Ectodermal cell (in vitro differentiated cells): ENCODE measurements around the gene SGMS1.

Experiments used
- H3K27ac ChIP-seq: 2 replicates; pipeline ENCODE4 v1.7.0; 2013; ENCODE audit warnings: mild to moderate bottlenecking, low read depth, low read length; ENCODE audit not compliant: insufficient read depth, poor library complexity, severe bottlenecking
- H3K27me3 ChIP-seq: 2 replicates; pipeline ENCODE4 v1.7.0; 2013; ENCODE audit warnings: mild to moderate bottlenecking, low read length; ENCODE audit not compliant: insufficient read depth, control insufficient read depth, poor library complexity, severe bottlenecking
- H3K36me3 ChIP-seq: one replicate; pipeline ENCODE4 v1.7.0; 2013; ENCODE audit warnings: low read length; ENCODE audit not compliant: control insufficient read depth, insufficient read depth
- H3K4me1 ChIP-seq: one replicate; pipeline ENCODE4 v1.7.0; 2013; ENCODE audit warnings: low read length; ENCODE audit not compliant: control insufficient read depth, insufficient read depth
- H3K4me3 ChIP-seq: 2 replicates; pipeline ENCODE4 v1.7.0; 2013; ENCODE audit warnings: low read depth, low read length, control low read depth; ENCODE audit not compliant: insufficient read depth
- H3K9me3 ChIP-seq: 2 replicates; pipeline ENCODE4 v1.7.0; 2013; ENCODE audit warnings: mild to moderate bottlenecking, low read length, moderate library complexity; ENCODE audit not compliant: control insufficient read depth
- WGBS, 2 experiments: methylation state at CpG; one replicate each; pipeline ENCODE4 v1.1.7; 2013; ENCODE audit warnings: missing lambda C conversion rate in 2 of 2; 5-methylcytosine and 5-hydroxymethylcytosine counted together

SGMS1 gene

DNA sequence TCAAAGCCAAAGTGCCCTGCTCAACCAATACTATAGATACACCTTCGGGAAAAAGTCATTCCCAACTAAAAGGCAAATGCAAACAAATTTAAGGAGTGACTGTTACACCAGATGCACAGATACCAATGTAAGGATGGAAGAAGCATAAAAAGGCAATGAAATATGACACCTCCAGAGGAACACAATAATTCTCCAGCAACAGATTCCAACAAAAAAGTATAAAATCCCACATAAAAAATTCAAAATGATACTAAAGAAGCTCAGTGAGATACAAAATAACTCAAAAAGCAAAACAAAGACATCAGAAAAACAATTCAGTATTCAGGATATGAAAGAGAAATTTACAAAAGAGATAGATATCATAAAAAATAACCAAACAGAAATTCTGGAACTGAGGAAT is 328.4 kb downstream of the SGMS1 start:
- Histone ChIP-seq H3K9me3 (no peaks in the 10 kb centered on the region), H3K27me3 (no peaks in the 10 kb centered on the region), H3K4me3 (no peak overlapping the region), H3K27ac (no peak overlapping the region), H3K36me3 (no peaks in the 10 kb centered on the region), H3K4me1 (no peaks in the 10 kb centered on the region)
- 86 to 100% methylated on average over 1 of the region's 1 CpG for WGBS, 2 experiments

DNA sequence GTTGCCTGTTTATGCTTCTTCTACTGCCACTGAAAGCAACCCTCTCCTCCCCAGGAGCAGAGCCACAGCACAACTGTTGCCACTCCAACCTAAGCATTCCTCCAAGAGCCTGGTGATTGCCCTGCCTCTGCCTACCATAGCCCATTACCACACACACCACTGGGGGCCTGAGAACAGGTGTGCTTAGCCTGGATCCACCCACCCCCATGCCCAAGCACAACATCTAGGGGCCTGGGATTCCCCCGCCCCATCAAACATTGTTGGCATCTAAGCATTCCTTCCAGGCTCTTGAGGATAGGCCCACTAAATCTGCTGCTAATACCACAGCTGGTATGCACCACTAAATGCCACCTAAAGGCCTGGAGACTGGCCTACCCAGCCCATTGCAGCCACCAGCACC is 329.2 kb downstream of the SGMS1 start:
- Histone ChIP-seq H3K27me3 (no peaks in the 10 kb centered on the region), H3K9me3 (no peaks in the 10 kb centered on the region), H3K4me1 (no peaks in the 10 kb centered on the region), H3K36me3 (no peaks in the 10 kb centered on the region), H3K27ac (no peak overlapping the region), H3K4me3 (no peak overlapping the region)
- WGBS, 2 experiments: 86 to 89% methylated on average over 1 of the region's 1 CpG

DNA sequence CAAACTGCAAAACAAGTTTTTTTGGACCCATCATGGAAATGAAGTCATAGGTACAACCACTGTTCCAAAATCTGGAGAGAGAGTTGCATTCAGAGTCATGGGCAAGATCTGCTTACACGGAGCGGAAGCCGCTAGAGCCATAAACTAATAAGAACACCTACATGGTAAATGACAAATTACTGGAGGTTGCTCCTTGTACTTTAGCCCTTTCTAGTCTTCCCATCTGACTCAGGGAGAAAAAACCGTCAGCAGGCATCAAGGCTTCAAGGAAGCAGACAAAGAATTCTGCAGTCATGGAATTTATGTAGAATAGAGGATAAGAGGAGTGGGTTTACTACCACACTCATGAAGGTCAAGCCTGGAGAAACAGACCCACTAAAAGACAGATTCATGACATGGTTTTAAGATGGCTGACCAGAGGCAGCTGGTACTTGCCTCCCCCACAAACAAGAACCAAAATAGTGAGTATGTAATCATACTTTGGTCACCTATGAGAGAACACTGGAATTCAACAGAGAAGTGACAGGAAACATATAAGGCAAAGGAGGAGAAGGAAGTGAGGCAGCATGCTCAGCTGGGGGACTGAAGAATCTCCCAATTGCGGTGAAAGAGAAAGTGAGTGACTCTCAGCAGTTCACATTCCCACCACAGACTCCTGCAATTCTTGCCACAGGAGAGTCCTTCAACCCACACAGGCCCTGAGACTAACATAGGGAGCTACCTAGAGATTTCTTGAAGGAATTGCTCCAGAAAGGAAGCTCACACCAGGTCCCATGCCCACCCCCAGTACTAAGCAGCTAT is 330.0 kb downstream of the SGMS1 start:
- Histone ChIP-seq H3K9me3 (no peaks in the 10 kb centered on the region), H3K4me3 (no peak overlapping the region), H3K27ac (no peak overlapping the region), H3K36me3 (no peaks in the 10 kb centered on the region), H3K4me1 (no peaks in the 10 kb centered on the region), H3K27me3 (no peaks in the 10 kb centered on the region)
- 89 to 99% methylated on average over 5 of the region's 5 CpGs for WGBS, 2 experiments

DNA sequence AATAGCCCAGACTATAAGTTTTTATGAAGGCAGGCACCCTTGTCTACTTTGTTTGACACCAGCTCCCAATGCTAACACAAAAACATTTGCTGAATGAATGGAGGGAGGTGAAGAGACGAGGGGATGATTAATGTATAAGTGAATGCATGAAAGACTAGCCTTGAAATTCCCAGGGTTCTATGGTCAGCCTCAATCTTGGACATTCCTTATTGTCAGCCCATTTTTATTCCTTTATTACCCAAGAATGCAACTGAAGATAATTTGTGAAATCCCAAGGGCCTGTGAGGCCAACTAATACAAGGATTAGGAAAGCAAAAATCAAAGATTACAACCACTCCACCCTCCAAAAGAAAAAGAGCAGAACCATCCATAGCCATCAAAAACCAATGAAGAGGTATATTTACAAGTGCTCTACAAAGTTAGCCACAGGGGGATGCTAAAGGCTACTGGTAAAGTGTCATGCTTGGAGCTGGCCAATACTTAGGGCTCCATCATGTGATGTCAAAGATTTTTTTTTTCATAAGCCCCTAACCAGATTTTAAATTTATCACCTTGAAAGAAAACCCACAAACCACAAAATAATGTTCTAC is 332.4 kb downstream of the SGMS1 start:
- H3K9me3 ChIP-seq: no peaks in the 10 kb centered on the region
- no peaks in the 10 kb centered on the region for H3K36me3 ChIP-seq
- H3K27ac ChIP-seq: no peak overlapping the region
- no peaks in the 10 kb centered on the region for H3K27me3 ChIP-seq
- no peaks in the 10 kb centered on the region for H3K4me1 ChIP-seq
- H3K4me3 ChIP-seq: no peak overlapping the region
- 60 to 78% methylated on average over 1 of the region's 1 CpG for WGBS, 2 experiments

DNA sequence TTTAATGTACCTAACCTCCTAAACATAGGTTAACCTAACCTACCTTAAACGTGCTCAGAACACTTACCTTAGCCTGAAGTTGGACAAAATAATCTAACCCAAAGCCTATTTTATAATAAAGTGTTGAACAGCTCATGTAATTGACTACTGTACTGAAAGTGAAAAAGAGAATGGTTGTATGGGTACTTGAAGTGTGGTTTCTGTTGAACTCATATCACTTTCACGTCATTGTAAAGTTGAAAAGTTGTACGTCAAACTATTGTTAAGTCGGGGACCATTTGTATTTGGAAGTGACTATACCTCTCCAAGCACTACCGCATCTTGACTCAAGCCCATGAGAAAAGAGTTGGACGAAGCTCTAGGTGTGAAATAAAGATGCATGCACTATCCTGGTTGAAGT is 334.6 kb downstream of the SGMS1 start:
- 92 to 96% methylated on average over 5 of the region's 6 CpGs for WGBS, 2 experiments
- no peak overlapping the region for H3K4me3 ChIP-seq

DNA sequence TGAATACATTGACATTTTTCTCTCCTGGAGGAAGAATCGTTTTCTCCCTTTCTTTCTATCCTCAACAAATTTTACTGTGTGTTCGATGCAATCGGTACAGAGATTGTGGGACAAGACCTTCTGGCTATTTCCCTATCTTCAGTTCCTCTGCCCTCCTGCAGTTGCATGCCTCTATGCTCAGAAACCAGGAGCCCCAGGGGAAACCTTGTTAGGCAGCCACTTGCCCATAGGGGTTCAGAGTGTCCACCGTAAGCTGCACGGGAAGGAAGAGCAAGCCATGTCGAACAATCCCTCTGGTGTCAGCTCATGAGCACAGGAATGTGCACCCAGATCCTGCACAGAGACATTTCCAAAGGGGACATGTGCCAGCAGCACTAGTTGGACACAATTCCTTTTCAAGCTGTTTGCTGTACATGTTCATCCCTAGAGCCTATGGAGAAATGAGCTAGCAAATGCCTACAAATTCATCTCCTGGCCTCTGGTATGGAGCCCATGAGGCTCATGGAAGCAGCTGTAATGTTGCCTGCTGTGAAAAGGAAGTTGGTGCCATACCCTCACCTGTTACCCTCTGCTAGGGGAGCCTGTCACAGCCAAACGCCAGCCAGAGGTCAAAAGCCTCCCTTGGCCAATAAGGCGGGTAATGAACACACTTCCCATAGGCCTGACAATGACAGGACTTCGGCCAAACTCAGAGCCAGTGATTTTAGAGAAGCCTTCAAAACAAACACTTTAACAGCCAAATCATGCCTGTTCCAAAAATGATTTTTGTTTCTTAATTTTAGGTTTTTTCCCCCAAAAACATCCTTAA is 336.6 kb downstream of the SGMS1 start:
- no peak overlapping the region for H3K4me3 ChIP-seq
- H3K27me3 ChIP-seq: no peaks in the 10 kb centered on the region
- no peaks in the 10 kb centered on the region for H3K9me3 ChIP-seq
- no peak overlapping the region for H3K27ac ChIP-seq
- WGBS, 2 experiments: 86% methylated on average over 9 of the region's 9 CpGs
- H3K36me3 ChIP-seq: no peaks in the 10 kb centered on the region
- no peaks in the 10 kb centered on the region for H3K4me1 ChIP-seq

More for the DNA sequence above, 334.6 kb downstream of the SGMS1 start:
- H3K9me3 ChIP-seq: no peaks in the 10 kb centered on the region
- H3K4me1 ChIP-seq: no peaks in the 10 kb centered on the region
- no peaks in the 10 kb centered on the region for H3K27me3 ChIP-seq
- no peak overlapping the region for H3K27ac ChIP-seq
- H3K36me3 ChIP-seq: no peaks in the 10 kb centered on the region

DNA sequence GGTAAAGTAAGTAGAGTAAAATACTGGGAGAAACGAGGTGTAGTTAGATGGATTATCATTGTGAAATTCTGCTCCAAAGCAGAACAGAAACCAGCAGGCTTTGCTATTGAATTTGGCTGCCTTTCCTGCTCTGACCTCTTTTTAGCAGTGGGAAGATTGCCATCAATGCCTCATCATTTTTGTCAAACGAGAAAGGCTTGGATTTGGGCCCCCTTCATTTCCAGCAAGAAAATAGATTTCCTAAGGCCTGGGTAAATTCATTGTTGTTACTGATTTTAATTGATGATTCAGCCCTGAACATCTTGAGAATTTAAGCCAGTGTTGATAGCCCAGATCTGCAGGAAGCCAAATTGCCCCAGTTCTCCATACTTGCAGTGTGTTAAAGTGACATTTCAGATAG is 337.2 kb downstream of the SGMS1 start:
- no peak overlapping the region for H3K27ac ChIP-seq
- no peaks in the 10 kb centered on the region for H3K27me3 ChIP-seq
- no peak overlapping the region for H3K4me3 ChIP-seq
- no peaks in the 10 kb centered on the region for H3K36me3 ChIP-seq
- H3K9me3 ChIP-seq: no peaks in the 10 kb centered on the region
- 80 to 88% methylated on average over 2 of the region's 2 CpGs for WGBS, 2 experiments
- H3K4me1 ChIP-seq: no peaks in the 10 kb centered on the region

DNA sequence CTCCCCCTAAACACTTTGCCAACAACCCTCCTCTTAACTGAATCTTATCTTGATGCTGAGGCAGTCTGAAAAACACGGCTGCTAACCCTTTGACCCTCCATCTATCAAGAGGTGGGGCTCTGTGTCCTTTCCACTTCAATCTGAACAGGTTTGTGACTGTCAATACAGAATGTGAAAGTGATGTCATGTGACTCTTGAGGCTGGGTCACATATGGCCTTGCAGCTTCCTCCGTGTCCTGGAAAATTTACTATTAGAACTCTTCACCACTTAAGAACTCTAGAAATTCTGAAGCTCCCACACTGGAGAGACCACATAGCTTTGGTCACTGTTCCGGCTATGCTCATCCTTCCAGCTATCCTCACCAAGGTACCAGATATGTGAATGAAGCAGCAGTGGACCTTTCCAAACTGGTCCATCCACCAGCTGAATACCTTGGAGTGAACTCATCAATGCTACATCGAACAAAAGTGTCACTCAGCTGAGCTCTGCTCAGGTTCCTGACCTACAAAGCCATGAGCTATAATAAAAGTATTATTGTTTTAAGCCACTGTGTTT is 341.7 kb downstream of the SGMS1 start:
- Histone ChIP-seq H3K4me3 (no peak overlapping the region), H3K36me3 (no peaks in the 10 kb centered on the region), H3K27ac (no peak overlapping the region), H3K4me1 (no peaks in the 10 kb centered on the region), H3K9me3 (no peaks in the 10 kb centered on the region), H3K27me3 (no peaks in the 10 kb centered on the region)
- WGBS, 2 experiments: 94 to 95% methylated on average over 4 of the region's 4 CpGs

DNA sequence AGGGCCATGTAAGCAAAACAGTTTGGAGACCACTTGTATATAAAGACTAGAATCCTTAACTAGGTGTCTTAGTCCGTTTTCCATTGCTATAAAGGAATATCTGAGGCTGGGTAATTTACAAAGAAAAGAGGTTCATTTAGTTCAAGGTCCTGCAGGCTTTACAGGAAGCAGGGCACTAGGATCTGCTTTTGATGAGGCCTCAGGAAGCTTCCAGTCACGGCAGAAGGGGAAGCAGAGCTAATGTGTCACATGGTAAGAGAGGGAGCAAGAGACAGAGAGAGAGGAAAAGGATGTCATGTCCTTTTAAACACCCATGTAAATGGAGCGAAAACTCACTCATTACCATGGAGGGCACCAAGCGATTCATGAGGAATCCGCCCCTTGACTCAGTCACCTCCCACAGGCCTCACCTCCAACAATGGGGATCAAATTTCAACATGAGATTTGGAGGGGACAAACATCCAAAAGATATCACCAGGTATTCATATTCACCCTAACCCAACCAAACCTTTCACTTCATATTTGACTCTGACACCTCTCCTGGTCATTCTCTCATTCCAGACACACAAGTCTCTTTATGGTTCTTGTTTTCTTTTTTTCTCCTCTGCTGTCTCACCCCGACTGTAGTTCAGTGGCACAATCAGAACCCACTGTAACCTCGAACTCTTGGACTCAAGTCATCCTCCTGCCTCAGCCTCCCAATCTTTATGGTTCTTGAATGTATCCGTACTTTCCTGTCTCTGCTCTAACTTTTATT is 342.4 kb downstream of the SGMS1 start:
- H3K27ac ChIP-seq: no peak overlapping the region
- no peaks in the 10 kb centered on the region for H3K27me3 ChIP-seq
- no peak overlapping the region for H3K4me3 ChIP-seq
- 88 to 91% methylated on average over 8 of the region's 8 CpGs for WGBS, 2 experiments
- no peaks in the 10 kb centered on the region for H3K9me3 ChIP-seq
- H3K36me3 ChIP-seq: no peaks in the 10 kb centered on the region
- H3K4me1 ChIP-seq: no peaks in the 10 kb centered on the region
